ENCODE data around the gene DLGAP1.

DLGAP1 gene

GRCh38 chr18:3631887-3632286, 823.2 kb downstream of the DLGAP1 start:
- H3K4me2 ChIP-seq (ENCODE audit: low read length) = no peak overlapping the region
- H3K9me3 ChIP-seq (replicated peaks; ENCODE audit: low read length) = no peaks in the 10 kb centered on the region
- no peaks in the 10 kb centered on the region for H3K4me1 ChIP-seq (ENCODE audit: control insufficient read depth, insufficient read depth, low read length)
- no peak overlapping the region for H3K4me3 ChIP-seq (ENCODE audit: low read length)
- no peak overlapping the region for H3K9ac ChIP-seq (ENCODE audit: low read depth, low read length)
- H3K36me3 ChIP-seq (ENCODE audit: insufficient read depth, low read length) = no peaks in the 10 kb centered on the region
- no peaks in the 10 kb centered on the region for H3K27me3 ChIP-seq (ENCODE audit: control insufficient read depth, insufficient read depth, low read length)

- Histone ChIP-seq H3K27me3 (ENCODE audit: control insufficient read depth, insufficient read depth, low read length) (no peaks in the 10 kb centered on the region), H3K4me3 (ENCODE audit: low read length) (no peak overlapping the region)
These were observed 828.1 kb downstream of the DLGAP1 start for GRCh38 chr18:3626929-3627458.

GRCh38 chr18:3625742-3626091, 829.4 kb downstream of the DLGAP1 start:
- H3K36me3 ChIP-seq (ENCODE audit: insufficient read depth, low read length) = no peaks in the 10 kb centered on the region
- H3K27me3 ChIP-seq (ENCODE audit: control insufficient read depth, insufficient read depth, low read length) = no peaks in the 10 kb centered on the region
- peaks cover 45% of the 10 kb centered on the region for H3K4me1 ChIP-seq (ENCODE audit: control insufficient read depth, insufficient read depth, low read length)
- H3K4me2 ChIP-seq (ENCODE audit: low read length) = peak overlapping the region; percentile 77
- peak overlapping the region; percentile 94 for H3K9ac ChIP-seq (ENCODE audit: low read depth, low read length)
- no peak overlapping the region for H3K4me3 ChIP-seq (ENCODE audit: low read length)
- H3K9me3 ChIP-seq (replicated peaks; ENCODE audit: low read length) = no peaks in the 10 kb centered on the region

More at GRCh38 chr18:3626929-3627458, 828.1 kb downstream of the DLGAP1 start:
- no peak overlapping the region for H3K9ac ChIP-seq (ENCODE audit: low read depth, low read length)
- no peak overlapping the region for H3K4me2 ChIP-seq (ENCODE audit: low read length)
- peaks cover 42% of the 10 kb centered on the region for H3K4me1 ChIP-seq (ENCODE audit: control insufficient read depth, insufficient read depth, low read length)
- no peaks in the 10 kb centered on the region for H3K9me3 ChIP-seq (replicated peaks; ENCODE audit: low read length)
- no peaks in the 10 kb centered on the region for H3K36me3 ChIP-seq (ENCODE audit: insufficient read depth, low read length)

- Histone ChIP-seq H3K9ac (ENCODE audit: low read depth, low read length) (peak overlapping the region; percentile 94), H3K4me3 (ENCODE audit: low read length) (peak overlapping the region; percentile 58), H3K27me3 (ENCODE audit: control insufficient read depth, insufficient read depth, low read length) (no peaks in the 10 kb centered on the region), H3K9me3 (replicated peaks; ENCODE audit: low read length) (no peaks in the 10 kb centered on the region), H3K36me3 (ENCODE audit: insufficient read depth, low read length) (no peaks in the 10 kb centered on the region), H3K4me1 (ENCODE audit: control insufficient read depth, insufficient read depth, low read length) (peaks cover 45% of the 10 kb centered on the region), H3K4me2 (ENCODE audit: low read length) (peak overlapping the region; percentile 77)
These were observed 830.0 kb downstream of the DLGAP1 start for GRCh38 chr18:3624935-3625741.

GRCh38 chr18:3624546-3624934, 830.6 kb downstream of the DLGAP1 start:
- Histone ChIP-seq H3K9me3 (replicated peaks; ENCODE audit: low read length) (no peaks in the 10 kb centered on the region), H3K9ac (ENCODE audit: low read depth, low read length) (peak overlapping the region; percentile 94), H3K4me2 (ENCODE audit: low read length) (peak overlapping the region; percentile 77), H3K4me3 (ENCODE audit: low read length) (peak overlapping the region; percentile 58), H3K27me3 (ENCODE audit: control insufficient read depth, insufficient read depth, low read length) (no peaks in the 10 kb centered on the region), H3K36me3 (ENCODE audit: insufficient read depth, low read length) (no peaks in the 10 kb centered on the region), H3K4me1 (ENCODE audit: control insufficient read depth, insufficient read depth, low read length) (peaks cover 45% of the 10 kb centered on the region)

GRCh38 chr18:3623769-3624545, 831.1 kb downstream of the DLGAP1 start:
- no peaks in the 10 kb centered on the region for H3K36me3 ChIP-seq (ENCODE audit: insufficient read depth, low read length)
- H3K9ac ChIP-seq (ENCODE audit: low read depth, low read length) = peak overlapping the region; percentile 94
- peak overlapping the region; percentile 58 for H3K4me3 ChIP-seq (ENCODE audit: low read length)
- H3K4me2 ChIP-seq (ENCODE audit: low read length) = peak overlapping the region; percentile 77
- peaks cover 45% of the 10 kb centered on the region for H3K4me1 ChIP-seq (ENCODE audit: control insufficient read depth, insufficient read depth, low read length)
- no peaks in the 10 kb centered on the region for H3K9me3 ChIP-seq (replicated peaks; ENCODE audit: low read length)
- no peaks in the 10 kb centered on the region for H3K27me3 ChIP-seq (ENCODE audit: control insufficient read depth, insufficient read depth, low read length)

- Histone ChIP-seq H3K9ac (ENCODE audit: low read depth, low read length) (no peak overlapping the region), H3K27me3 (ENCODE audit: control insufficient read depth, insufficient read depth, low read length) (no peaks in the 10 kb centered on the region), H3K9me3 (replicated peaks; ENCODE audit: low read length) (no peaks in the 10 kb centered on the region), H3K36me3 (ENCODE audit: insufficient read depth, low read length) (no peaks in the 10 kb centered on the region), H3K4me3 (ENCODE audit: low read length) (no peak overlapping the region), H3K4me1 (ENCODE audit: control insufficient read depth, insufficient read depth, low read length) (peaks cover 40% of the 10 kb centered on the region), H3K4me2 (ENCODE audit: low read length) (no peak overlapping the region)
These were observed 834.7 kb downstream of the DLGAP1 start for GRCh38 chr18:3620146-3621119.

GRCh38 chr18:3619746-3620145, 835.4 kb downstream of the DLGAP1 start:
- no peaks in the 10 kb centered on the region for H3K27me3 ChIP-seq (ENCODE audit: control insufficient read depth, insufficient read depth, low read length)
- H3K4me3 ChIP-seq (ENCODE audit: low read length) = no peak overlapping the region
- no peak overlapping the region for H3K9ac ChIP-seq (ENCODE audit: low read depth, low read length)
- no peaks in the 10 kb centered on the region for H3K9me3 ChIP-seq (replicated peaks; ENCODE audit: low read length)
- H3K36me3 ChIP-seq (ENCODE audit: insufficient read depth, low read length) = no peaks in the 10 kb centered on the region
- H3K4me2 ChIP-seq (ENCODE audit: low read length) = no peak overlapping the region
- H3K4me1 ChIP-seq (ENCODE audit: control insufficient read depth, insufficient read depth, low read length) = peaks cover 33% of the 10 kb centered on the region

- H3K27me3 ChIP-seq (ENCODE audit: control insufficient read depth, insufficient read depth, low read length) = no peaks in the 10 kb centered on the region
- no peak overlapping the region for H3K9ac ChIP-seq (ENCODE audit: low read depth, low read length)
- no peak overlapping the region for H3K4me3 ChIP-seq (ENCODE audit: low read length)
- H3K4me2 ChIP-seq (ENCODE audit: low read length) = no peak overlapping the region
- no peaks in the 10 kb centered on the region for H3K9me3 ChIP-seq (replicated peaks; ENCODE audit: low read length)
- no peaks in the 10 kb centered on the region for H3K36me3 ChIP-seq (ENCODE audit: insufficient read depth, low read length)
- H3K4me1 ChIP-seq (ENCODE audit: control insufficient read depth, insufficient read depth, low read length) = peaks cover 28% of the 10 kb centered on the region
These were observed 835.9 kb downstream of the DLGAP1 start for GRCh38 chr18:3619222-3619621.

GRCh38 chr18:3616744-3617143, 838.4 kb downstream of the DLGAP1 start:
- Histone ChIP-seq H3K4me2 (ENCODE audit: low read length) (no peak overlapping the region), H3K36me3 (ENCODE audit: insufficient read depth, low read length) (no peaks in the 10 kb centered on the region), H3K4me3 (ENCODE audit: low read length) (no peak overlapping the region), H3K9ac (ENCODE audit: low read depth, low read length) (no peak overlapping the region), H3K27me3 (ENCODE audit: control insufficient read depth, insufficient read depth, low read length) (no peaks in the 10 kb centered on the region), H3K4me1 (ENCODE audit: control insufficient read depth, insufficient read depth, low read length) (peaks cover 3% of the 10 kb centered on the region), H3K9me3 (replicated peaks; ENCODE audit: low read length) (no peaks in the 10 kb centered on the region)

- Histone ChIP-seq H3K4me1 (ENCODE audit: control insufficient read depth, insufficient read depth, low read length) (peaks cover 7% of the 10 kb centered on the region), H3K9me3 (replicated peaks; ENCODE audit: low read length) (no peaks in the 10 kb centered on the region), H3K36me3 (ENCODE audit: insufficient read depth, low read length) (no peaks in the 10 kb centered on the region), H3K4me3 (ENCODE audit: low read length) (no peak overlapping the region), H3K4me2 (ENCODE audit: low read length) (no peak overlapping the region), H3K27me3 (ENCODE audit: control insufficient read depth, insufficient read depth, low read length) (no peaks in the 10 kb centered on the region), H3K9ac (ENCODE audit: low read depth, low read length) (no peak overlapping the region)
These were observed 839.0 kb downstream of the DLGAP1 start for GRCh38 chr18:3616142-3616541.
